Glomerular visceral epithelial cell (primary cell): Measurements from ENCODE around the gene ARHGAP10.
"Not testable (repeated sequence)": the region's sequence is repeated elsewhere in the genome, so short reads cannot be mapped to it uniquely, and the experiment has no call there.

Source experiments
- DNase-seq: peaks from one replicate; pipeline ENCODE4 v3.0.0-alpha.2; 2016; ENCODE audit errors: extremely low spot score

ARHGAP10 gene

DNA sequence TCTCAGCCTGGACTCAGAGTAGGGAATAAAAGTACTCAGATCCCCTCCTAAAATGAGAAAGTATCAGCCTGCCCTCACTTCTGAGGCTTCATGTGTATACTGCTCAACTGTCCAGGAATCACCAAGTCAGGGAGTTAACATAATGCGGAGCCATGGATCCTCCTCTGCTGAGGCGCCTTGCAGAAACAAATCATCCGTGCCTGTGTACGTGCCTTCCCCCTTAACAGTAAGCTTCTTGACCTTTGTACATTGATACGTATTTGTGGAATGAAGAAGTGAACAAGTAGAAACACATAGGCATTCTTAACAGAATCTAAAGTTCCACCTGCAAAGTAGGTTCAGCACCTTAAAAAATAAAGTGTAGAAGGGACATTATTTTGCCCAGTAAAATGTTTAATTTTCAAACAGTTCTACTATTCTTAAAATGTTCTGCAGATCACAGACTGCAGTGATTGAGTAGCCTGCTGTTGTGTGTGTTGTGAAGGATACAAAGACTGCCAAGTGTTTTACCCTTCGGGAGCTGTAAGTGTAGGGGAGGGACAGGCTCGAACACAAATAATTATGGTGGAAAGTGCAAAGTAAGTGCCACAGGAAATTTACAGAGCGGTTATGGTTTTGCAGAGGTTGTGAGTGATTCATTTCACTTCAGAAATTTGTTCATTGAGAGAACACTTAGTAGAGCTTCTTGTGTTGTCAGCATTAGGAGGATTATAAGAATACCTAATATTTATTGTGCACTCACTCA is 61.9 kb downstream of the ARHGAP10 start:
- peak; percentile 38 for DNase-seq

DNA sequence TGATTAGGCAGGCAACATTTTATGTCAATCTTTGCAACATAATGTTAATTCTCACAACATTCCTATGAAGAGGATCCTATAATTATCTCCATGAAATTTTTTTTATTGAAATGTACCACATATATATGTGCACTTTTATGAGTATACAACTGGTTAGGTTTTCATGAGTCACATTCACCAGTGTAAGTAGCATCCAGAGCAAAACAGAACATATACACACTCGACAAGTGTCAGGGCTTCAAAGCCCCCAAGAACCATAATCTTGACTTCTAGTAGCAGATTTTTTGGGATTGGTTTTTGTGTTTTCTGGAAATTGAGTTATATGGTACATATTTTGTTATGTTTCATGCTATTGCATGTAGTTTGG is 62.4 kb downstream of the ARHGAP10 start:
- DNase-seq = no peak

DNA sequence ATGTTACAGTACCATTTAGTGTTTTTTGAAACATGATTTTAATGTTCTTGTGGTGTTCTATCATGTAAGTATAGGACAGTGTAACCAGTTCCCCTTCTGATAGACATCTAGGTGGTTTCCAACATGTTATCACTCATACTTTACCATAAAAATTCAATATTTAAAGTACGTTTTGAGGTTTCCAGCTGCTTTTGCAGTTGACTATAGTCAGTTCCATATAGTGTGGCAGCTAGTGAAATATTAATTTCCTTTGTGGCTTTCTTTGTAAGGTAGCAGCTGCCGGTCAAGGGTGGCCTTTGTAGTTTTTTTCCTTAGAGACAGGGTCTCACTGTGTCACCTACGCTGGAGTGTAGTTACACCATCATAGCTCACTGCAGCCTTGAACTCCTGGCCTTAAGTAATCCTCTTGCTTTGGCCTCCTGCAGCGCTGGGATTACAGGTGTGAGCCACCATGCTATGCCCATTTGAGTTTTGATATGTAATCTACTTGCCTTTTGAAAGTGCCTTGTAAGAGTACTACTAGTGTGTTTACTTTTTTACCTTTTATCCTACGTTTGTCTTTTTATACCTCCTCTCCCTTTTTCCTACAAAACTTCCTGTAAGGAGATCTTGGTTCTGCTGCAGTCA is 63.0 kb downstream of the ARHGAP10 start:
- no peak for DNase-seq

DNA sequence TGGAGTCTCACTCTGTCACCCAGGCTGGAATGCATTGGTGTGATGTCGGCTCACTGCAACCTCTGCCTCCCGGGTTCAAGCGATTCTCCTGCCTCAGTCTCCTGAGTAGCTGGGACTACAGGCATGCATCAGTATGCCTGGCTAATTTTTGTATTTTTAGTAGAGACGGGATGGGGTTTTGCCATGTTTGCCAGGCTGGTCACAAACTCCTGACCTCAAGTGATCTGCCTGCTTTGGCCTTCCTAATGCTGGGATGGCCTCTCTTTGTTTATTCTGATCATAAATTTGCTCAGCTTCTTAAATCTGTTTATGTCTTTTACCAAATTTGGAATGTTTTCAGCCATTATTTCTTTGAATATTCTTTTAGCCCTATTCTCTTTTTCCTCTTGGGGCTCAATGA is 67.2 kb downstream of the ARHGAP10 start:
- DNase-seq = not testable (repeated sequence)

DNA sequence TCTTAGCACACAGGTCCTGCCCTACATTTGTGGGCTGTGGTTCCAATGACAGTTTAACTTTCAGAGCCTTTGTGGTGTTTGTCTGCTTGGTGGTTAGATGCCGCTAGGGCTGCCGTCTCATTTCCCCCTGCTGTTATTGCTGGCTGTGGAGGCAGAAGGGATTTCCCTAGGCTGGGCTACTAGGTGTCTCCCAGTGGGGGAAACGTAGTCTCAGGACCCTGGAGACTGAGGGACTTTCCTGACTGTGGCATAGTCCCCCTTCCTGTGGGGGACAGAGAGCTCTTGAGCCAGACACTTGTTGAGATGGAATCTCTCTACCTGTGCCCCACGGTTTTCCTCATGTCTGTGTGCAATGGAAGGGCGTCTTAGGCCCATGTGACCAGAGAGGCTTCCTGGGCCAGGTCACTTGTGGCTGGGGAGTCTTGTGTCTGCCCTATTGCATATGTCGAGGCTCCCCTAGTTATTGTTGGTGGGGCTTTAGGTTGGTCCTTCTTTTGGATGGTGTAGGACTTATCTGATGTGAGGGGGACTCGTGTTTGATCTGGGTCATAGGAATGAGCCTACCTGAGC is 68.2 kb downstream of the ARHGAP10 start:
- DNase-seq = peak; percentile 67

DNA sequence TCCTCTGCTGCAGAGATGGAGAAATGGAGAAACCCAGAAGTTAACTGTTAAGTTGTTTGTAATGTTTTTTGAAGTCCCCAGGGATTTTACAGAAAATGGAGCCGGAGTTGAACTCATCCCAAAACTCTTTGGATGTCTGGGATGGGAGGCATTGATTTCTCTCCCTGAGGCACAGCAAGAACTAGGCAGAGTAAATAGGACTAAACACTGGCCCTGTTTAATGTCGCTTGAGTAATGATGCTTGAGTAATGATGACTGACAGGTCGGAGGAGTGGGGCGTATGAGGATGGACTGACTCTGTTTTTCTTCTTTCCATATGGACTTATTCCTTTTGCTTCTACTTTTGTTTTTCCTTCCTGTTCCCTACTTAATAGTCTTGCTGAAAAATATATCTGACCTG is 69.9 kb downstream of the ARHGAP10 start:
- no peak for DNase-seq

DNA sequence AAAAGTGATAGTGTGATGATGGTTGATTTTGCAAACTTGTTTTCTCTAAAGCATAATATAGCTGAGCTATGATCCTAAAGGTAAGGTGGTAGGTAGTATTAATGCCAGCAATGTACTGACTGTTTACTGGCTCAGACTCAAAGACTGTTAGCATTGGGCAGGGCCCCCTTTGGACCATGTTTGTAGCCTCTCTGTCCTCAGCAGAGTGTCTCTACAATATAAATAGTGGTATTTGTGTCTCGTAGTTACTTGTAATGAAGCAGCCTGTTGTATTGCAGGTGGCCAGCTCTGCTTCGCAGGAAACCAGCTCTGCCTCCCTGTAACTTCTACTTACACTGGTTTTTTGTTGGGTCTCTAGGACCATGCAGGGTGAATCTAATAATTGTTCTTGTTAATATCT is 70.5 kb downstream of the ARHGAP10 start:
- no peak for DNase-seq

DNA sequence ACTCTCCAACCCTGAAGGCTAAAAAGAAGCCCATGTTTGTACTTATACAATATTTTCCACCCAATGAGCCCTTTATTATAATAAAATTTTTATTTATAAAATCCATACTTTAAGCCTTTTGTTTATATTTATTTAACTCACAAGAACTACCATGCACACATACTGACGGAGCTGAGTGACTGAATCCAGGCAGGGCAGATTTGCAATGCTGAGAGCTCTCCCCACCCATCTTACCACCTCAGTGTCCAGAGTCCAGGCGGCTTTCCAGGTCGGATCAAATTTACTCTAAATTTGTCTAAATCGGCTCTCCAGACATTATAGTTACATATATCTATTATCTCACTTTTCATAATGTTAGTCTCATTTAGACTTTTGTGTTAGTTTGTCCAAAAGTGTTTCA is 74.1 kb downstream of the ARHGAP10 start:
- DNase-seq = no peak

DNA sequence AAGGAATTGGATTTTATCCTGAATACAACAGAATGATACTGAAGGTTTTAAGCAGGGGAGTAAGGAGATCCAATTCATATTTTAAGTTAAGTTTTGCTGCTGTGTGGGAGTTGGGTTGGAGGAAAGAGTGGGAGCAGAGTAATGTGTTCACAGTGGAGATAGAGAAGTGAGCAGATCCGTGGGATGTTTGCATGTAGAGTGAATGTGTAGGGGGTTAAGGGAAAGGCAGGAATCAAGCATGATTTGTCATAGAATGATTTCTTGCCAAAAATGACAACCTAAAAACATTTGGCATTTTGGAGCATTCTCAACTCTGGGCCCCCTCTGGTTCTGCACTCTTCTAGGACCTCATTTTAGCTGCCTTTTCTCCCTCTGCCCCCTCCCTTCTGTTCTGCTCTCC is 76.6 kb downstream of the ARHGAP10 start:
- DNase-seq = no peak

DNA sequence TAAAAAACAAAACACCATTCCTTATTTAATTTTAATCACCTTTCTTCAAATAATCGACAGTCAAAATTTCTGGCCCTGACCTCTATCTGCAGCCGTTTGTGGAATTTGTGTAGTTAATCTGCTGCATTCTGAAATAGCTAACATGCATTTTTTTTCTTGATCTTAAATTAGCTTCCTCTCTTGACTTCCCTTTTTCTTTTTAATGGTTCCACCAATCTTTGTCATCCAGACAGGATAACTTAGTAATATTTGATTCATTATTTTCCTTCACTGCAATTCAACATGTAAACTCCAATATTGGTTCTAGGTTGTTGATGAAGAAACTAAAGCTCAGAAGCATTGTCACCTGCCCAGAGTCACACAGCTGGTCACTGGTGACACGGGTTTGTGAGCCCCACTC is 77.3 kb downstream of the ARHGAP10 start:
- no peak for DNase-seq

DNA sequence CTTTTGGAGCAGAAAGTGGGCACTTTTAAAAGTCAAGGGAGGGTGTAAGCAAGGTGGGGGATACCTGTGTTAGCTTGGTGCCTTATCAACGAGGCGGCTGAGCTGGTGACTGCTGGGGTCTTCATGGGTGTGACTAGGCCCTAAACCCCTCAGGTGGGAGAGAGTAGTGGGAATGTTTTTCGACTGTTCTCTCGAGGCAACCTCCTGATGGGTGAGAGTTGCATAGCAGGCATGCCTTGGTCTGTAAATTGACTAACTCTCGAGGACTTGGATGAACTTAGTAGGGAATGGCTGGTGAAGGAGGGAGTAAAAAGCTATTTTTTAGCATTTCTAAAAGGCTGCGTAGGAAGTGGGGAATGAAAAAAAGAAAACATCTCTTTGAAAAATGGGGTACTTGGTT is 80.0 kb downstream of the ARHGAP10 start:
- no peak for DNase-seq

DNA sequence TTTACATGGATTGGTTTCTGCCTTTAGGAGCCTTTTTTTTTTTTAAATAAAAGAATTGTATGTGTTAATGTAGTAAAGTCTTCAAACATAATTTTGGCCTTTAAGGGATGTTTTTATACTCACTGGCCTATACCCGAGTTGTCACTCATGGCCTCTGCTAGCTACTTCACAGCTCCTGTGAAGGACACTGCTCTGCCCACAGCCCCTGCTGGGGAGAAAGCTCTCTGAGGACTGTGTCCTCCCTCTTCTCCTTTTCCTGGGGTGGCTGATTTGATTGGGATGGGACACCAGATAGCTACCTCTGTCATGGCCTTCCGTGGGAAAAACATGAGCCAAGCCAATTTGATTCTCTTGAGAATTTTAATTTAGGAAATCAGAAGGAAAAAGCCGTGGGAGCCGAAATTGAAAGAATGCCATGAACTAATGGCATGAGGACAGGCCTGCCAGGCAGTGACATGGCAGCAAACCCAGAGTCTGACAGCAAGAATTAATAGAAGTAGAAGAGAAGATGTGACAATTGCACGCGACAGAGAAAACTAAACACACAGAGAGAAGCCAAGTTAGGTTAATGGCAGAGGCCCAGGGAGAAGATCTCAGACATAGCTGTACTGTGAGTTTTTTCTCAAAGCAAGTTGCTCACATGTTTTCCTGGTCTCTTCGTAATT is 81.4 kb downstream of the ARHGAP10 start:
- DNase-seq = no peak

DNA sequence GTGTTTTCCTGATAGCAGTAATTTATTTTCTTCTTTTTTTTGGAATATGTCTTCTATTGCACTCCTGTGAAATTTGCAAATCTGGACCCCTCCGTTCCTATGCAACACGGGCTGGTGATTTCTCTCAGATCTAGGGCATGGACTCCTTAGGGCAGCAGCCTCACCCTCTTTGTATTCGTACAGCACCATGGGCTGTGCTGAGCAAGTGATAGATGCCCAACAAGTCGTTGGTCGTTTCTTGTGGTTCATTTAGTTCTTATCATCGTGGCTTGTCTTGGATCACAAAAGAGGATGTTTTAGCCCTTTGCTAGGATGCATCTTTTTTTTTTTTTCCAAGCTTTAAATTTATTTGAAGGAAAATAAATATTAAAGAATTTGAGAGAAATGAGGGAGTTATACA is 82.1 kb downstream of the ARHGAP10 start:
- DNase-seq = no peak

DNA sequence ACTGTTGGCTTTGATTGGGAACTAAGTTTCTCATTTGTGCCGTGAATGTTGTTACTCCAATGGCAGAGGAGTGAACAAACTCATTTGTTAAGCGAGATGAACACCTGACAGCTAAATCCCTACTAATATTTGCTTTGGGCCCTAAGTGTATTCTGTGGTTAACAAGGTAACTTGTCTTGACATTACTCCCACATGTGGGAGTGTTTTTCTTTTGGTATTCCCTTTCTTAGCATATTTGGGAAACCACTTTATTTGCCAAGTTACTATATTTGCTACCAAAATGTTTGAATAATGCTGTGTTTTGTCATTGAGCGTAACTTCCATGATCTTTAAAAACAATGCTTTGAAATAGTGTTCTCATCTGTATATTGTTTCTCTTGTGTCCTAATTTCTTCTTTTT is 82.5 kb downstream of the ARHGAP10 start:
- DNase-seq = no peak

DNA sequence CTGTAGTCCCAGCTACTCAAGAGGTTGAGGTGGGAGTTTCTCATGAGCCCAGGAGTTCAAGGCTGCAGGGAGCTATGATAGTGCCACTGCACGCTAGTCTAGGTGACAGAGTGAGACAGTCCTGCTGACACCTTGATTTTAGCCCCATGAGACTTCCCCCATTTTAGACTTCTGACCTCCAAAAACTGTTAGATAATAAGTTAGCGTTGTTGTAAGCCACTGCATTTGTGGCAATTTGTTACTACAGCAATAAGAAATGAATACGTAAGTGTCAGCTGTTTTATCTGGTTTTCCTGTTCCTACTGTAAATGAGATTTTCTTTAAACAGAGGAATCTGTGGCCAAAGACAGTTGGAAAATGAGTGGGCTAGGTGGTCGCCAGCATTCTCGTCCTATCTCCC is 83.9 kb downstream of the ARHGAP10 start:
- no peak for DNase-seq

DNA sequence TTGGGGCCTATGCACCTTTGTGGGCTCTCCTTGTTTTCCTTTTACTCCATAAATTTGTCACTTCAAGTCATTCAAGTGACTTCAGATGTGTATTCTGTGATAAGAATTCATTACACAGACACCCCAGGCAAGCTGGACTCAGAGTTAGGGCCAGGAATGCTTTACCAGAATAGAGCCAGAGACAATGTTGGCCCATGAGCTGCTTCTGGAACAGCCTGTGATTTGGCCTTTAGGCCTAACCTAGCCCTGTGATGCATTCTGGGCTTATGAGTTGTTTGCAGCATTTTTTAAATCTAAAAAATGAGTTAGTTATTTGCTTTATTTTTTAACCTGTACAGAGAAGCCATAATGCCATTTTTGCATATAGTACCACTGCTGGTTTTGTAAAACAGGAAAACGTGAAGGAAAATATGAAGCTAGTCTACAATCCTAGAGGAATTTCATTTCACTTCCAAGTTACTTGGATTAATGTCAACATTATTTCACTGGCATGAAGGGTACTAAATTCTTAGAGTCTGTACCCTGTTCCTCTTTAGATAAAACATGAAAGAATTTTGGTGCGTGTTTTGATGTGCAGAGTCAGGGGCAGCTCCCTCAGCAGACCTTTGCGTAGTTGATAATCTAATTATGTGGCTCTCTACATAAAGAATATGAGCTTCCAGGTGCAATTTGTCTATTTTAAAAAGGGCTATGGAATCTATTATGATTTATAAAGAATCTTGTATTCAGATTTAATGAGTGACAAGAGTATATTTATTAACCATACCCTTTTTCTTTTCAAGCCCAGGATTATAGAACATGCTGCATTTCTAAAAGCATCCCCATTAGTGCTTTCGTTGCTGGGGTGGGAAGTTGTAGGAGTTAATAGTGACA is 84.7 kb downstream of the ARHGAP10 start:
- DNase-seq = no peak

DNA sequence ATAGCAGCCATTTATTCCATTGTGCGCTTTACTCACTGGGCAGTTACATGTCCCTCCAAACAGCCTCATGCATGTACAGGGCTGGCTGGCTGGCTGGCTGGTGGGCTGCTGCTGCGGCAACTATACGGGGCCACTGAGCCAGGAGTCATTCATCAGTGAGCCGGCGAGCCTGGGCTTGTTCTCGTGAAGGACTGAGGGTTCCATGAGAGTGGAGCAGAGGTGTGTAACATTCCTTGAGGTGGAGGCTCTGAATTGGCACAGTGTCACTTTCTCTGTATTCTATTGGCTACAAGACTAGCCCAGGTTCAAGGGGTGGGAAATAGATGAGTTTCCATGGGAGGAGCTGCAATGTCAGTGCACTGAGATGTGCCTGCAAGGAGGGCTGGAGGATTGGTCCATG is 89.1 kb downstream of the ARHGAP10 start:
- DNase-seq = no peak

DNA sequence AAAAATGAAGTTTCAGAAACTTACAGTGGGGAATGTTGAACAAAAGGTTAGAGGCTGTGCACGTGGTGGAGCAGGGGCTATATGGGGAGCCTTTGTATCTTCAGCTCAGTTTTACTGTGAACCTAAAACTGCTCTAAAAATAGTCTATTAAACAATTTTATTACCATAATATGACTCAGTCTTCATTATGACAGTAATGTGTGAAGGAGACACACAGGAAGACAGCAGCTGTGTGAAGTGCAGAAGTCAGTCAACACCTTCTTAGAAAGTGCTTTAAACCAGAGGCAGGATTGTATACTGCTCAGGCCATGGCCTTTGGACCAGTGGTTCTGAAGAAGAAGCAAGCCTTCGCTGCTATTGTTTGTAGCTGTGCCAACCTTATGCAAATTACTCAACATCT is 89.7 kb downstream of the ARHGAP10 start:
- no peak for DNase-seq

DNA sequence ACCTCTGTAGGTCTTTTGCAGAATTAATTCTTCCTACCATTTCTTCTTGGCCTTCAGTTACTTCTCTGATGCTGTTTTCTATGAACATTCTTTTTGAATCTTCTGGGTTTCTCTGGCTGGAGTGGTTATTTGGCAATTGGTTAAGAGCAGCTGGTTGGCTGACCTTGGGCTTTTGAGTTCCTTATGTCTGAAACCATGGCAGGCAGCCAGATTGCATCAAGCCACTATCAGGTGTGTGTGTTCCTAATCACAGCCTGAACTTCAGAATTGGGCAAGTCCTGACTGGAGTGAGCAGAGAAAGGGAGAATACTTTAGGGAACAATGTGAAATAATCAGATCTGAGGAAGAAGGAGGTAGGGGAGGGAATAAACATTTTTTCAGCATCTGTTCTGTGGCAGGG is 90.2 kb downstream of the ARHGAP10 start:
- peak; percentile 27 for DNase-seq

DNA sequence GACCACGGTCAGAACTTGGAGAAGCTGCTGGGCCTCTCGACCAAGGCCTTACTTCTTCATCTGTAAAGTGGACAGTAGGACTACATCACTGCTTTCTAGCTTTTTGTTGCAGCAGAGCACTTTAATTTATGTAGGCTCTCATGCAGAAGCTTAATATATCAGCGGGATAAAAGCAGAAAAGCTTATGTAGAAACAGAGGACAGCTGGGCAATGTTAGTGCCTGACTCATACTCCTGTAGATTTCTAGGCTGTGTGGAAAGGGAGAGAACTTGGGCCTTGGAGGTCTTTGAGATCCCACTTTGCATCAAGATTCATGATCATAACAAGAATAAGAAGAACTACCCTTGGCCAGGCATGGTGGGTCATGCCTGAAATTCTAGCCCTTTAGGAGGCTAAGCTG is 91.2 kb downstream of the ARHGAP10 start:
- DNase-seq = no peak

DNA sequence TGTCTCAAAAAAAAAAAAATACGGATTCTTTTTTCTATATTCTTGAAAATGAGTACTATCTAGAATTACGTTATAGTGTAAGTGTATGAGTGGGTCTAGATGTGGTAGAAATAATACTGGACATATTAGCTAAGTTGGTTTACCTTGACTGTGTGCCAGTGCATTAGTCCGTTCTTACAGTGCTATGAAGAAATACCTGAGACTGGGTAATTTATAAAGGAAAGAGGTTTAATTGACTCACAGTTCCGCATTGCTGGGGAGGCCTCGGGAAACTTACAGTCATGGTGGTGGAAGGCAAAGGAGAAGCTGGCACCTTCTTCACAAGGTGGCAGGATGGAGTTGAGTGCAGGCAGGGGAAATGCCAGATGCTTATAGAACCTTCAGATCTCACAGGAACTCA is 92.4 kb downstream of the ARHGAP10 start:
- no peak for DNase-seq

DNA sequence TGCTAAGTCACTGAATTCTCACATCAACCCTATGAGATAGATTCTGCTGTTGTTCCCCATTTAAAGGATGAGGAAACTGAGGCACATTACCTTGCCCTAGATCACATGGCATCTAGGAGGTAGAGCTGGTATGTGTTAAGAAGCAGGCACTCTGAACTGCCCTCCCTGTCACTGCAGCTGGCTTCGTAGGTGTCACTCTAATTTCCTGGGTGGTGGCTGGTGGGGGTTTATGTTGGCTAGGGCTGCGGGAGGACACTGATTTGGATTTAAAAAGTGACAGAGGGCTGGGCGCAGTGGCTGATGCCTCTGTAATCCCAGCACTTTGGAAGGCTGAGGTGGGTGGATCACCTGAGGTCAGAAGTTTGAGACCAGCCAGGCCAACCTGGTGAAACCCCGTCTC is 93.0 kb downstream of the ARHGAP10 start:
- no peak for DNase-seq
